Activated T-cell treated with anti-CD3 and anti-CD28 coated beads for 48 hours (primary cell): Measurements from ENCODE around the gene ROR2.
"Not testable (repeated sequence)": the region's sequence is repeated elsewhere in the genome, so short reads cannot be mapped to it uniquely, and the experiment has no call there.

Source experiments
- DNase-seq: peaks from one replicate; pipeline ENCODE4 v3.0.0-alpha.2; 2020; ENCODE audit warnings: low read depth

ROR2 gene

DNA sequence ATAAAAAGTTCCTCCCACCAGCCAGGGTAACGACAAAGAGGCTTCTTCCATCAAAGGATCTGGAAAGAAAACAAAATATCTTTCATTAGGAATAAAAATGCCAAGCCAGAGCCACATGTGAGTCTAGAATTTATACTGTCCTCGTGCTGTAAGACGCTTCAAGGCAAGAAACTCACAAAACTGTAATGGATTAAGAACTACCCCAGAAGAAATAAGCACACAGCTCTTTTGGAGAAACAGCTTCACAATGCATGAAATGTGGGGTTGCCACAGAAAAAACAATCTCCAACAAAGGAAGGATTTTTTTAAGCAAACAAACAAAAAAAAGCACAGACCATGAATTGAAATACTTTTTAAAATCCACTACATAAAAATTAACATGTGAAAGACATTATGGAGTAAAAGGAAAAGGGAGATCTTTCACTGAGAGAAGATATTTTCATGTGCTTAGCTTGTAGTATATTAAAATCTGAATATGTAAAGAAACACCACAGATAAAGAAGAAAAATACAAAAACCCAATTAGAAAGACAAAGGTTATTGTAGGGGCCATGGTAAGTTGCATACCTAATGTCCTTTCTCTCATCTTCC, 385.9 kb downstream of the ROR2 start:
- no peak for DNase-seq

DNA sequence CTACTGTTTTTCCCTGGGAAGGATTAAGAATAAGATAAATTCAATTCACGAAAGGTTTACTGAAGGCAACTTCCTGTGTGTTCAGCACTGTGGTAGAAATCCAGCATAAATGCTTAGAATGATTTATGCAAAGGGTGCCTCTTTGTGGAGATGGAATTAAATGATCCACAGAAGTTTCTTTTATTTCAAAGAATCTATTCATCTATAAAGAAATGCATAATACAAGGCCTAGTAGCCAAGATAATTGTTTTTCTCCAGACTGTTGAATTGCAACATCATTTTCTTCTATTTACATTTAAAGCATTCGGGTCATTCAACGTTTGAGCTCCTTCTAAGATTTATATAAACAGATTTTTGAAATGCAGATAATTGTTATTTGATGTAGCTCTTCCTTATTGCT, 387.6 kb downstream of the ROR2 start:
- DNase-seq = no peak

- DNase-seq = no peak
Observed at GRCh38 chr9:91560301-91560700, 389.7 kb downstream of the ROR2 start.

DNA sequence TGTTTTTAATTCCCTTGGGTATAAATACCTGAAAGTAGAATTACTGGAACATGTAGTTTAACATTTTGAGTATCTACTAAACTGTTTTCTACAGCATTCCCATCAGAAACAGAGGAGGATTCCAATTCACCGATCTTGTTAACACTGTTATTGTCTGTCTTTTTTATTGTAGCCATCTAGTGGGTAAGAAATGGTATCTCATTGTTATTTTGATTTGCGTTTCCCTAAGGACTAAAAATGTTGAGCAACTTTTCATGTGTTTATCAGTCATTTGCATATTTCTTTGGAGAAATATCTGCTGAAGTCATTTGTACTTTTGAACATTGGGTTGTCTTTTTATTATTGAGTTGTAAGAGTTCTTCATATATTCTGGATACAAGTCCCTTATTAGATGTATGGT, 391.1 kb downstream of the ROR2 start:
- no peak for DNase-seq

DNA sequence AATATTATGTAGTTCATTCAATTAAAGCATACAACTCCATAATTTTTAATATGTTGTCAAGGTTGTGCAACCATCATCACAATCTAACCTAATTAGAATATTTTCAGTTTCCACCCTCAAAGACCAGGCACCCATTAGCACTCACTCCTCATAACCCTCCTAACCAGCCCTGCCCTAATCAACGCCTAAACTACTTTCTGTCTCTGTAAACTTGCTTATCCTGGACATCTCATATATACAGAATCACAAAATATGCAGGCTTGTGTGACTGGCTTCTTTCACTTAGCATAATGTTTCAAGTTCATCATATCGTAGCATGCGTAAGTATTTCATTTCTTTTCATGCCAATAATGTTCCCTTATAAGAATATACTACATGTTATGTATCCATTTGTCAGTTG, 391.6 kb downstream of the ROR2 start:
- no peak for DNase-seq

GRCh38 chr9:91557327-91557726, 392.7 kb downstream of the ROR2 start:
- DNase-seq = no peak

DNA sequence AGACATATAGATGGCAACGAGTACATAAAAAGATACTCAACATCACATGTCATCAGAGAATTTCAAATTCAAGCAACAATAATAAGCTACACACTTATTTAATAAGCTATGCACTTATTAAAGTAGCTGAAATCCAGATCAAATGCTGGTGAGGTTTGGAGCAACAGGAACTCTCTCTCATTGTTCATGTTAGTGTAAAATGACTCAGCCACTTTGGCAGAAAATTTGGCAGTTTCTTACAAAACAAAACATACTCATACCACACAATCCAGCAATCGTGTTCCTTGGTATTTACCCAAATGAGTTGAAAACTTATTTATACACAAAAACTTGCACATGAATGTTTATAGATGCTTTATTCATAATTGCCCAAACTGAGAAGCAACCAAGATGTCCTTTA, 394.9 kb downstream of the ROR2 start:
- DNase-seq = no peak

GRCh38 chr9:91549177-91549576, 400.9 kb downstream of the ROR2 start:
- no peak for DNase-seq

GRCh38 chr9:91547081-91547480, 402.9 kb downstream of the ROR2 start:
- DNase-seq = no peak

- DNase-seq = no peak
Observed at GRCh38 chr9:91546574-91546973, 403.5 kb downstream of the ROR2 start.

DNA sequence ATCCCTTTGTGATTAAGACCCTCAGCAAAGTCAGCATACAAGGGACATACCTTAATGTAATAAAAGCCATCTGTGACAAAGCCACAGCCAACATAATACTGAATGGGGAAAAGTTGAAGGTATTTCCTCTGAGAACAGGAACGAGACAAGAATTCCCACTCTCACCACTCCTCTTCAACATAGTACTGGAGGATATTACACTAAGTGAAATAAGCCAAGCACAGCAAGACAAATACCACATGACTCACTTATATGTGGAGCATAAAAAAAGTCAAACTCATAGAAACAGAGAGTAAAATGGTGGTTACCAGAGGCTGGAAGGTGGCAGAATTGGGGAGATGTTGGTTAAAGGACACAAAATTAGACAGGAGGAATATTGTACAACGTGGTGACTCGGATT, 408.3 kb downstream of the ROR2 start:
- no peak for DNase-seq

GRCh38 chr9:91540506-91540905, 409.5 kb downstream of the ROR2 start:
- not testable (repeated sequence) for DNase-seq

DNA sequence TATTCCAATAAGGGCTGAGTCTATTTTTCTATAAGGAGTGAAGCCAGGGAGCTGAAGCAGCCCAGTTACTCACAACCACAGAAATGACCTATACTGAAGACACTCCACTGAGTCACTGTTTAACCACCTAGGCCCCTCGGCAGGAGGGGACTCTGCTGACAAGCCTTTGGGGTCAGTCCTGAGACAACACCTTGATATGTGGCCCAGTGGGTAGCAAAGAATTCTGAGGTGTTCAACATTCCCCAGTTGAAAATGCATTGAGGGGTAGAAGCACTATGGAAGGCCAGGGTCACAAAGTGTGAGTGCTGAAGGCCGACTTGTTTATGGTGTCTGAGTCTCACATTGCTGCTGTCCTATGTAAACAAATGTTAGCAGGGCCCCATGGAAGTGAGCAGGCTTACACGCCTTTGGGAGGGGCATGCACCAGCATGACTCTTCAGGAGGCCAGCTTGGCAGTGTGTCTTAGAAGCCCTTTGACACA, 413.8 kb downstream of the ROR2 start:
- no peak for DNase-seq

GRCh38 chr9:91534374-91534773, 415.7 kb downstream of the ROR2 start:
- DNase-seq = no peak

- DNase-seq = no peak
Observed at GRCh38 chr9:91533382-91533781, 416.6 kb downstream of the ROR2 start.

DNA sequence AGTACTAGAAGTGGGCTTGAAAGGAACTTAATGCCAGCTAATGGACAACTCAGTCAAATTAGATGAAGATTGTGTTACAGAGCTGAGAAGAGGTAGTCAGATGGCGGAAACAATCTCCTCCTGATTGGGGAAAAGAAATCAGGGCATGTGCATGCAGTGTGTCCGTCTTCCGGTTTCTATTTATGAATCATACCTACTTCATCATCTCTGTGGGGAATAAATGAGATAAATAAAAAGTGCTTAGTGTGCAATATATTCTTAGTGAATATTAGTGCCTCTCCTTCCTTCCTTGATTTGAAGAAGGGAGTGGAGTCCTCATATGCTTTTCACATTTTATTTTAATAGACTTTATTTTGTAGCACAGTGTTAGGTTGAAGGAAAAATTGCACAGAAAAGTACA, 417.7 kb downstream of the ROR2 start:
- no peak for DNase-seq

DNA sequence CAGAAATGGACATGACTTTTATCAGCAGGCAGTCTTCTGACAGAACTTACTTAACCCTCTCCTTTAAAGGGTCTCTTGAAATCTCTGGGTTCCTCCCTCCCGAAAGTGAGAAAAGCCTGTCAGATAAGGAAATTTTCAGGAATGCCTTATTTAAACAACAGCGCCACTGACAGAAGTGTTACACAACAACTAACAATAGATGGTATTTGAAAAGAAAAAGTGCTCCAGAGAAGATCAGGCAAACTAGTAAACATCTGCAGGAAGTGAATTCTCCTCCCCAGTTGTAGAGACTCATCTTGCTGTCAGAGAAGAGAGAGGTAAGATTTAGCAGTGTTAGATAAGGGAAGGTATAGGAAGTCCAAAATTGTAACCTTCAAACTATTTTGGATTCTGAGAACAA, 419.2 kb downstream of the ROR2 start:
- no peak for DNase-seq

GRCh38 chr9:91522481-91522880, 427.5 kb downstream of the ROR2 start:
- DNase-seq = no peak

- DNase-seq = no peak
Observed at GRCh38 chr9:91519520-91520277, 430.3 kb downstream of the ROR2 start.

DNA sequence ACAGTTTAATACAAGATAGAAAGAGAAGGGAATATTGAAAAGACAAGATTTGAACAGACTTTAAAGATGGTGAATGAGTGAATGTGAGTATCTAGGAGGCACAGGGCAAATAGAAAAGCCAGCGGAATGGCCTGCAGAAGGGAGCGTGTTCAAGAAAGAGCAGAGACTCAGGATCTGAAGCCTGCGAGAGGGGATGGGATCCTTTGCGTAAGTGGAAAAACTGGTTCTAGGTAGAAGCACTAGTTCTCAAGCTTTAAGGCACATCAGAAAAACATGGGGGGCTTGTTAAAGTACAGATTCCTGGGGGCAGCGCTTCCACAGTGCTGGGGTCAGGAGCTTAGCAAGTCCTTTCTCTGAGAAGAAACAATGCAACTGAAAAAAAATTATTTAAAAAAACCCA, 431.6 kb downstream of the ROR2 start:
- DNase-seq = no peak

DNA sequence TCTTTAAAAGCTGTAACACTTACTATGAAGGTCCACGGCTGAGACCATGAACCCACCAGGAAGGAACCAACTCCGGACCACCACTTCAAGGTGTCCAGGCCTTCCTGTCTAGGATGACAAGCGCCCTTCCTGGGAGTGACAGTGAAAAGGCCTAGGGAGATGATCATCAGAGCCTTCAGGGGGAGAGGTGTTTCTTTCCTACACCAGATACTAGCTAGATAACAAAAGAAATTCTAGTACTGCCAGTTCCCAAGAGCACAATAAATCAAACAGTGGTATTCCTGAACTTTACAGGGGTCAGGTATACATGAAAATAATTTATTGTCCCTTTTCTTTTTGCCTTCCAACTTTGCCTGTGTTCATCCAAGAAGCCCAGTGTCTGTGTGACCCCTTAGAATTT, 432.2 kb downstream of the ROR2 start:
- DNase-seq = no peak

GRCh38 chr9:91517332-91517731, 432.7 kb downstream of the ROR2 start:
- not testable (repeated sequence) for DNase-seq

DNA sequence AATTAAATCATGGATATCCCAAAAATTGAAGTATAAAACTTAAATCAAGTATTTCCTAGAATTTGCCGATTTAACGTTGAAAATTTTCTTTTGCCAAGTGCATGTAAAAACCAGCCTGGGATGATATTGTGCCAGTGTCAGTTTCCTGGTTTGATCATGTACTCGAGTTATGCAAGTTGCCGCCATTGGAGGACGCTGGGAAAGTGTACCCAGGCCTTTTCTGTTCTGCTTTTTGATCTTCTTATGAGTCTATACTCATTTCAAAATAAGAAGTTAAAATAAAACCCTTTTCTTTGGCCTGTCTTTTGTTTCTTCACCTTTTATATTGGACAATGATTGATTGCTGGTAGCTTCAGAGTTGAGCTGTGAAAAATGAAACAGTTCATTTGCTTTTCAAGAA, 433.3 kb downstream of the ROR2 start:
- no peak for DNase-seq

DNA sequence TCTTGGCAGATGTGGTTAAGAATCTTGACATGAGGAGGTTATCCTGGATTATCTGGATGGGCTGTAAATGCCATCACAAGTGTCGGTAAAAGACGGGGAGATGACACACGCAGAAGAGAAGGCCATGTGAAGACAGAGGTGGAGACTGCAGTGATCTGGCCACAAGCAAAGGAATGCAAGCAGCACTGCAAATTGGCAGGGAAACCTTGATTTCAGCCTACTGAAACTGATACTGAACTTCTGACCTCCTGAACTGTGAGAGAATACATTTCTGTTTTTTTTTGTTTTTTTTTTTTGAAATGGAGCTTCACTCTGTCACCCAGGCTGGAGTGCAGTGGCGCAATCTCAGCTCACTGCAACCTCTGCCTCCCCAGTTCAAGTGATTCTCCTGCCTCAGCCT, 433.9 kb downstream of the ROR2 start:
- no peak for DNase-seq
